BE2C (cell line): ENCODE measurements around the gene KLC1.
A peak's percentile ranks its signal among the peaks of the same experiment; 100 is the strongest.

Experiments
- DNase-seq: peaks from one replicate; pipeline ENCODE4 v3.0.0-alpha.2; 2020
- H3K27me3 ChIP-seq: fragments of 250-450 bp; sonication (Bioruptor Pico); 2 replicates; pipeline ENCODE4 v1.5.1; 2020; ENCODE audit warnings: mild to moderate bottlenecking
- H3K36me3 ChIP-seq: fragments of 250-450 bp; sonication (Bioruptor Pico); 2 replicates; pipeline ENCODE4 v1.5.1; 2020; ENCODE audit warnings: mild to moderate bottlenecking
- H3K4me1 ChIP-seq: fragments of 250-450 bp; sonication (Bioruptor Pico); 2 replicates; pipeline ENCODE4 v1.5.1; 2020
- H3K4me3 ChIP-seq: 2 replicates; pipeline ENCODE4 v1.5.1; 2011; ENCODE audit warnings: low read depth, low read length
- H3K9me3 ChIP-seq: fragments of 250-450 bp; sonication (Bioruptor Pico); 2 replicates; pipeline ENCODE4 v1.5.1; 2020
- CTCF ChIP-seq: IDR thresholded peaks from 2 replicates; pipeline ENCODE4 v1.5.1; 2012; ENCODE audit warnings: mild to moderate bottlenecking, low read depth, low read length

Gene KLC1

GRCh38 chr14:103628221-103628683 is 759 bp upstream of the KLC1 start:
- H3K9me3 ChIP-seq = no peaks in the 10 kb centered on the region
- peak overlapping the region; percentile 92 for H3K4me3 ChIP-seq
- H3K27me3 ChIP-seq = no peaks in the 10 kb centered on the region
- H3K36me3 ChIP-seq = peaks cover 3% of the 10 kb centered on the region
- DNase-seq = peak; percentile 66
- peaks cover 11% of the 10 kb centered on the region for H3K4me1 ChIP-seq
- TF ChIP-seq CTCF = no peak

- no peak for TF ChIP-seq CTCF
- H3K9me3 ChIP-seq = no peaks in the 10 kb centered on the region
- peak overlapping the region; percentile 92 for H3K4me3 ChIP-seq
- no peaks in the 10 kb centered on the region for H3K27me3 ChIP-seq
- peaks cover 9% of the 10 kb centered on the region for H3K4me1 ChIP-seq
- DNase-seq = peak; percentile 55
- H3K36me3 ChIP-seq = peaks cover 6% of the 10 kb centered on the region
Observed at GRCh38 chr14:103629503-103630121, 601 bp downstream of the KLC1 start.

- H3K9me3 ChIP-seq = no peaks in the 10 kb centered on the region
- peaks cover 9% of the 10 kb centered on the region for H3K36me3 ChIP-seq
- no peaks in the 10 kb centered on the region for H3K27me3 ChIP-seq
- TF ChIP-seq CTCF = no peak
- H3K4me1 ChIP-seq = peaks cover 5% of the 10 kb centered on the region
- peak overlapping the region; percentile 92 for H3K4me3 ChIP-seq
- DNase-seq = no peak
Observed at GRCh38 chr14:103630364-103631108, 1.5 kb downstream of the KLC1 start.

- Histone ChIP-seq H3K4me3 (no peak overlapping the region), H3K9me3 (no peaks in the 10 kb centered on the region), H3K4me1 (no peaks in the 10 kb centered on the region; the same call in 1 of the 2 replicates), H3K27me3 (no peaks in the 10 kb centered on the region), H3K36me3 (peaks cover 22% of the 10 kb centered on the region)
- TF ChIP-seq CTCF = no peak
- DNase-seq = no peak
Observed at GRCh38 chr14:103633391-103633790, 4.4 kb downstream of the KLC1 start.

GRCh38 chr14:103634156-103634555 is 5.1 kb downstream of the KLC1 start:
- Histone ChIP-seq H3K4me3 (no peak overlapping the region), H3K27me3 (no peaks in the 10 kb centered on the region), H3K4me1 (no peaks in the 10 kb centered on the region; the same call in 1 of the 2 replicates), H3K9me3 (no peaks in the 10 kb centered on the region), H3K36me3 (peaks cover 22% of the 10 kb centered on the region)
- DNase-seq = no peak
- no peak for TF ChIP-seq CTCF

GRCh38 chr14:103638594-103638993 is 9.6 kb downstream of the KLC1 start:
- Histone ChIP-seq H3K4me1 (no peaks in the 10 kb centered on the region), H3K4me3 (no peak overlapping the region), H3K27me3 (no peaks in the 10 kb centered on the region), H3K36me3 (peaks cover 20% of the 10 kb centered on the region), H3K9me3 (no peaks in the 10 kb centered on the region)
- TF ChIP-seq CTCF = no peak
- DNase-seq = no peak
